ENCODE data around the gene VMP1. TPM values are rescaled to one million over a fixed set of nuclear protein-coding genes. Genes with fewer than 3 reads are reported as not detected.
A peak's percentile ranks its signal among the peaks of the same experiment; 100 is the strongest.

The VMP1 gene
- total and polyA plus RNA-seq, 2 of the 13 experiments (the other 11 are each of a cell fraction or from before 2014, with no cell fraction given), result 186 to 271 TPM

DNA sequence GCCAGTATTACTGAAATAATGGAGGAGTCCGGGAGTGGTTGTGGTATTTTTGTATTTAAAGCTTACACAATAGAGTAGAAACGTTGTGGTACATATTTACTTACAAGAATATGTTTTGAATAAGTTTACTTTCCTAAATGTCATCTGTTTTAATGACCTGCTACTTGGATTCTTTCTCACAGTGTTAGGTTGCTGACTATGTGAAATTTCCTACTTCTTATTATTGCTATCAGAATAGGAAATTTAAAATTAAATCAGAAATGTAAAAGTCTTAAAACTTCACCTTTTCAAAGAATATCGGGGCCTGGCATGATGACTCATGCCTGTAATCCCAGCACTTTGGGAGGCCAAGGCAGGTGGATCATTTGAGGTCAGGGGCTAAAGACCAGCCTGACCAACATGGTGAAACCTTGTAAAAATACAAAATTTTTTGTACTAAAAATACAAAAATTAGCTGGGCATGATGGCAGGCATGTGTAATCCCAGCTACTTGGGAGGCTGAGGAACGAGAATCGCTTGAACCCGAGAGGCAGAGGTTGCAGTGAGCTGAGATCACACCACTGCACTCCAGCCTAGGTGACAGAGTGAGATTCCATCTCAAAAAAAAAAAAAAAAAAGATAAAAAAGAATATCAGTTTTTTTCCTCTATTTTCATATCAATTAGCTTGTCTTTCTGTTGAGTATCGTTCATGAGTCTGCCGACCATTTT is 77.8 kb downstream of the VMP1 start (continued):
- 0 out of 2 replicates have a peak, but pooled peaks have one; percentile 17 for TF ChIP-seq KDM2A (CRISPR knock-in tag; IDR thresholded peaks at IDR 0.05; ENCODE audit: borderline replicate concordance, low read depth)
- TF ChIP-seq MLLT10 (CRISPR knock-in tag; IDR thresholded peaks at IDR 0.05), result no peak
- no peak for TF ChIP-seq GMEB1 (CRISPR knock-in tag; IDR thresholded peaks at IDR 0.05; ENCODE audit: borderline replicate concordance)
- no peak for TF ChIP-seq ONECUT2 (CRISPR knock-in tag; IDR thresholded peaks at IDR 0.05)
- TF ChIP-seq, protein P1, sequence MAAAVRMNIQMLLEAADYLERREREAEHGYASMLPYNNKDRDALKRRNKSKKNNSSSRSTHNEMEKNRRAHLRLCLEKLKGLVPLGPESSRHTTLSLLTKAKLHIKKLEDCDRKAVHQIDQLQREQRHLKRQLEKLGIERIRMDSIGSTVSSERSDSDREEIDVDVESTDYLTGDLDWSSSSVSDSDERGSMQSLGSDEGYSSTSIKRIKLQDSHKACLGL (CRISPR knock-in tag; IDR thresholded peaks at IDR 0.05), result no peak
- TF ChIP-seq FOXA1 (IDR thresholded peaks at IDR 0.05), result no peak
- TF ChIP-seq FOXA1 (CRISPR knock-in tag; IDR thresholded peaks at IDR 0.05), result 0 out of 2 replicates have a peak, but pooled peaks have one; percentile 41
- TF ChIP-seq GLI4 (CRISPR knock-in tag; IDR thresholded peaks at IDR 0.05; ENCODE audit: borderline replicate concordance), result no peak
- TF ChIP-seq, protein P2, sequence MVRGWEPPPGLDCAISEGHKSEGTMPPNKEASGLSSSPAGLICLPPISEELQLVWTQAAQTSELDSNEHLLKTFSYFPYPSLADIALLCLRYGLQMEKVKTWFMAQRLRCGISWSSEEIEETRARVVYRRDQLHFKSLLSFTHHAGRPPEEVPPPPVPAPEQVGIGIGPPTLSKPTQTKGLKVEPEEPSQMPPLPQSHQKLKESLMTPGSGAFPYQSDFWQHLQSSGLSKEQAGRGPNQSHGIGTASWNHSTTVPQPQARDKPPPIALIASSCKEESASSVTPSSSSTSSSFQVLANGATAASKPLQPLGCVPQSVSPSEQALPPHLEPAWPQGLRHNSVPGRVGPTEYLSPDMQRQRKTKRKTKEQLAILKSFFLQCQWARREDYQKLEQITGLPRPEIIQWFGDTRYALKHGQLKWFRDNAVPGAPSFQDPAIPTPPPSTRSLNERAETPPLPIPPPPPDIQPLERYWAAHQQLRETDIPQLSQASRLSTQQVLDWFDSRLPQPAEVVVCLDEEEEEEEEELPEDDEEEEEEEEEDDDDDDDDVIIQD (CRISPR knock-in tag; IDR thresholded peaks at IDR 0.05; ENCODE audit: low read depth), result peak; percentile 54; the same call in 1 of the 2 replicates
- peak; percentile 93; the same call in 1 of the 2 replicates for TF ChIP-seq RXRA (CRISPR knock-in tag; IDR thresholded peaks at IDR 0.05)
- TF ChIP-seq ZBTB14 (CRISPR knock-in tag; IDR thresholded peaks at IDR 0.05), result no peak
- peak; percentile 37 for TF ChIP-seq GABPB1 (CRISPR knock-in tag; IDR thresholded peaks at IDR 0.05)
- TF ChIP-seq TMF1 (CRISPR knock-in tag; IDR thresholded peaks at IDR 0.05; ENCODE audit: low read depth), result no peak
- TF ChIP-seq ZNF407 (CRISPR knock-in tag; IDR thresholded peaks at IDR 0.05; ENCODE audit: not compliant biosample characterization), result no peak
- no peak for TF ChIP-seq SOX13 (IDR thresholded peaks at IDR 0.05)
- peak in 1 of 2 experiments; percentile 73; a peak in 2 of 4 replicates for TF ChIP-seq SOX13 (CRISPR knock-in tag; conservative IDR thresholded peaks at IDR 0.05 in 1 of 2, IDR thresholded peaks at IDR 0.05 in 1 of 2)
